Measurements from ENCODE around the gene ARSG. TPM values are rescaled to one million over a fixed set of nuclear protein-coding genes. Genes with fewer than 3 reads are reported as not detected.

Gene ARSG
- total and polyA plus RNA-seq, 2 of the 4 experiments (the other 2 are of a cell fraction), result 2.9 to 3.0 TPM

DNA sequence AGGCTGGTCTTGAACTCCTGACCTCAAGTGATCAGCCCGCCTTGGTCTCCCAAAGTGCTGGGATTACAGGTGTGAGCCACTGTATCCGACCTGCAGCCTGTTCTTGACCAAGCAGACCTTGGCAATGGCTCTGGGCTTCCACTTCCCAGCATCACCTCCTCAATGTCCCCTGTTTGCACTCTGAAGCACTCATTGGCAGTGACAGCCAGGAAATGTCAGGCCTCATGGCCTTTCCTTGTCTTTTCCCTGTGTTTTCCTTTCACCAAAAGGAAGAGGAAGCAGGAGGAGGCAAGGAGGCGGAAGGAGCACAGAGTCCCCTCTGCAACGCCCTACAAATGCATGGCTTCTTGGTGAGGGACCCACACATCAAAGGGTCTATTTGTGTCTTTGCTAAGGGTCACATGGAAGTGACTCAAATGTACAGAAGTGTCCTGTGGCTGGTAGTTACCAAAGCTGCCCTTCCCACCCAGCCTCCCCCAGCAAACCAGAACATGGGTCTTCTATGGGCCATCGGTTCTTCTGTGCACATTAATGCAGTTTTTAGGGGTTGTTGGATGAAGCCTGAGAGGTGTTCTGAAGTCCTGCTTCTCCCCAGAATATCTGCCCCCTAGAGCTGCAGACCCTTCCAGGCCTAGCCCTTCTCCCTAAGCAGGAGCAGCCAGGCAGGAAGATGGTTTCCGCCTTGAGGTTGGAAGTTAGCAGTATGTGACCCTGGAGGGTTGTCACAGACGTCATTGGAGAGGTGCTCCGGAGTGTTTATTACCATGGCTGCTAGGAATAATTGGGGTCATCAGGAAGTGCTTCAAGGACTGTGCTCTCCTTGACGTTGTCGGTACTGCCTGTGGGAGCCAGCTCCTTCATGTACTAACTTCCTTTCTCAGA, 105.2 kb downstream of the ARSG start:
- intact Hi-C loops (cut with micrococcal nuclease), result no loop called here
- Histone ChIP-seq H3K9me1 (ENCODE audit: insufficient read depth, low read length) (peaks cover 5% of the 10 kb centered on the region), H4K8ac (ENCODE audit: low read depth in 2 of 2, low read length in 2 of 2) (no peak overlapping the region), H3K9me3 (ENCODE audit: control insufficient read depth, insufficient read depth, low read length) (no peaks in the 10 kb centered on the region; the same call in 1 of the 2 replicates), H3K9ac (ENCODE audit: low read depth, low read length) (no peak overlapping the region), H3K4ac (ENCODE audit: low read depth, low read length) (no peak overlapping the region; the same call in 1 of the 2 replicates), H2BK120ac (ENCODE audit: low read depth, low read length) (no peak overlapping the region), H2AK9ac (replicated peaks; ENCODE audit: low read depth, low read length, poor library complexity) (no peak overlapping the region), H3K4me3 (ENCODE audit: insufficient read depth, low read depth, low read length) (no peak overlapping the region), H3K14ac (replicated peaks; ENCODE audit: low read depth, low read length) (no peak overlapping the region), H3K56ac (ENCODE audit: extremely low read depth, insufficient read depth, low read length) (no peak overlapping the region), H3K4me1 (ENCODE audit: control insufficient read depth, insufficient read depth, low read length) (peaks cover 4% of the 10 kb centered on the region), H3K79me1 (ENCODE audit: low read depth in 1 of 2, low read length in 2 of 2) (no peaks in the 10 kb centered on the region), H4K5ac (ENCODE audit: low read depth, low read length) (no peak overlapping the region), H4K20me1 (ENCODE audit: insufficient read depth, low read length) (no peaks in the 10 kb centered on the region), H3K4me2 (ENCODE audit: low read depth, low read length) (no peak overlapping the region), H2BK5ac (ENCODE audit: low read depth, low read length, poor library complexity, severe bottlenecking) (no peak overlapping the region), H3K27me3 (ENCODE audit: control insufficient read depth, insufficient read depth, low read length) (no peaks in the 10 kb centered on the region), H2AFZ (replicated peaks; ENCODE audit: low read length, poor library complexity) (no peak overlapping the region), H2AK5ac (ENCODE audit: low read depth, low read length) (no peak overlapping the region; the same call in 1 of the 2 replicates), H2BK15ac (ENCODE audit: low read depth, low read length) (no peak overlapping the region), H3K27ac (ENCODE audit: insufficient read depth, low read length) (no peak overlapping the region), H2BK20ac (ENCODE audit: low read depth, low read length) (no peak overlapping the region; the same call in 1 of the 2 replicates), H4K91ac (ENCODE audit: insufficient read depth, low read depth, low read length) (0 out of 2 replicates have a peak overlapping the region, but pooled peaks have one; percentile 18), H3K36me3 (ENCODE audit: control insufficient read depth, insufficient read depth, low read length) (no peaks in the 10 kb centered on the region), H3K23ac (ENCODE audit: low read depth, low read length) (no peak overlapping the region), H3K18ac (ENCODE audit: low read depth, low read length) (no peak overlapping the region)
- no peak for DNase-seq
- CTCF ChIA-PET, result no interaction called here
- ATAC-seq (ENCODE audit: low read depth), result no peak
- POLR2A ChIA-PET (ENCODE audit: unreplicated experiment), result no interaction called here
- in situ Hi-C loops (cut with MboI; ENCODE audit: low sequenced_read_pairs), result no loop called here
- 67% methylated on average over 1 of the region's 10 CpGs; no CpG with 5 or more reads in 1 of the 2 experiments for WGBS, 2 experiments (ENCODE audit: extremely low coverage in 2 of 2, insufficient read length in 1 of 2)
- BruUV-seq (replicated peaks), result no TSS peak
- dilution Hi-C loops (cut with HindIII; ENCODE audit: low sequenced_read_pairs, unreplicated experiment), result no loop called here
- TF ChIP-seq, protein P1, sequence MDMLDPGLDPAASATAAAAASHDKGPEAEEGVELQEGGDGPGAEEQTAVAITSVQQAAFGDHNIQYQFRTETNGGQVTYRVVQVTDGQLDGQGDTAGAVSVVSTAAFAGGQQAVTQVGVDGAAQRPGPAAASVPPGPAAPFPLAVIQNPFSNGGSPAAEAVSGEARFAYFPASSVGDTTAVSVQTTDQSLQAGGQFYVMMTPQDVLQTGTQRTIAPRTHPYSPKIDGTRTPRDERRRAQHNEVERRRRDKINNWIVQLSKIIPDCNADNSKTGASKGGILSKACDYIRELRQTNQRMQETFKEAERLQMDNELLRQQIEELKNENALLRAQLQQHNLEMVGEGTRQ (IDR thresholded peaks at IDR 0.05; ENCODE audit: low read depth, low read length), result no peak
- TF ChIP-seq MXI1 (IDR thresholded peaks at IDR 0.05; ENCODE audit: borderline replicate concordance, low read depth, low read length), result no peak
- TF ChIP-seq, protein P2, sequence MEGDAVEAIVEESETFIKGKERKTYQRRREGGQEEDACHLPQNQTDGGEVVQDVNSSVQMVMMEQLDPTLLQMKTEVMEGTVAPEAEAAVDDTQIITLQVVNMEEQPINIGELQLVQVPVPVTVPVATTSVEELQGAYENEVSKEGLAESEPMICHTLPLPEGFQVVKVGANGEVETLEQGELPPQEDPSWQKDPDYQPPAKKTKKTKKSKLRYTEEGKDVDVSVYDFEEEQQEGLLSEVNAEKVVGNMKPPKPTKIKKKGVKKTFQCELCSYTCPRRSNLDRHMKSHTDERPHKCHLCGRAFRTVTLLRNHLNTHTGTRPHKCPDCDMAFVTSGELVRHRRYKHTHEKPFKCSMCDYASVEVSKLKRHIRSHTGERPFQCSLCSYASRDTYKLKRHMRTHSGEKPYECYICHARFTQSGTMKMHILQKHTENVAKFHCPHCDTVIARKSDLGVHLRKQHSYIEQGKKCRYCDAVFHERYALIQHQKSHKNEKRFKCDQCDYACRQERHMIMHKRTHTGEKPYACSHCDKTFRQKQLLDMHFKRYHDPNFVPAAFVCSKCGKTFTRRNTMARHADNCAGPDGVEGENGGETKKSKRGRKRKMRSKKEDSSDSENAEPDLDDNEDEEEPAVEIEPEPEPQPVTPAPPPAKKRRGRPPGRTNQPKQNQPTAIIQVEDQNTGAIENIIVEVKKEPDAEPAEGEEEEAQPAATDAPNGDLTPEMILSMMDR (conservative IDR thresholded peaks at IDR 0.05; ENCODE audit: low read depth, low read length), result no peak
- TF ChIP-seq MAFK (IDR thresholded peaks at IDR 0.05; ENCODE audit: low read depth, low read length), result no peak
- TF ChIP-seq BHLHE40 (IDR thresholded peaks at IDR 0.05; ENCODE audit: low read depth, low read length), result no peak
- no peak for TF ChIP-seq RCOR1 (IDR thresholded peaks at IDR 0.05; ENCODE audit: insufficient replicate concordance, low read length)
- TF ChIP-seq RAD21 (IDR thresholded peaks at IDR 0.05; ENCODE audit: low read length), result no peak
- TF ChIP-seq, protein P3, sequence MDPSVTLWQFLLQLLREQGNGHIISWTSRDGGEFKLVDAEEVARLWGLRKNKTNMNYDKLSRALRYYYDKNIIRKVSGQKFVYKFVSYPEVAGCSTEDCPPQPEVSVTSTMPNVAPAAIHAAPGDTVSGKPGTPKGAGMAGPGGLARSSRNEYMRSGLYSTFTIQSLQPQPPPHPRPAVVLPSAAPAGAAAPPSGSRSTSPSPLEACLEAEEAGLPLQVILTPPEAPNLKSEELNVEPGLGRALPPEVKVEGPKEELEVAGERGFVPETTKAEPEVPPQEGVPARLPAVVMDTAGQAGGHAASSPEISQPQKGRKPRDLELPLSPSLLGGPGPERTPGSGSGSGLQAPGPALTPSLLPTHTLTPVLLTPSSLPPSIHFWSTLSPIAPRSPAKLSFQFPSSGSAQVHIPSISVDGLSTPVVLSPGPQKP (IDR thresholded peaks at IDR 0.05; ENCODE audit: borderline replicate concordance, low read depth, low read length), result no peak
- no peak for TF ChIP-seq NFE2L2 (IDR thresholded peaks at IDR 0.05; ENCODE audit: low read depth, low read length)
- no peak for TF ChIP-seq MAZ (IDR thresholded peaks at IDR 0.05; ENCODE audit: borderline replicate concordance, low read depth, low read length)
- TF ChIP-seq CEBPB (IDR thresholded peaks at IDR 0.05; ENCODE audit: low read depth, low read length), result no peak
- no peak for TF ChIP-seq SMC3 (IDR thresholded peaks at IDR 0.05; ENCODE audit: low read depth, low read length)
- TF ChIP-seq FOS (IDR thresholded peaks at IDR 0.05; ENCODE audit: low read depth, low read length), result no peak
- no peak for TF ChIP-seq POLR2A (IDR thresholded peaks at IDR 0.05; ENCODE audit: low read depth, low read length)
- TF ChIP-seq CHD1 (IDR thresholded peaks at IDR 0.05; ENCODE audit: low read depth, low read length), result no peak

Measured in IMR-90 (cell line).